Measurements from ENCODE around the gene GHRL.

DNA sequence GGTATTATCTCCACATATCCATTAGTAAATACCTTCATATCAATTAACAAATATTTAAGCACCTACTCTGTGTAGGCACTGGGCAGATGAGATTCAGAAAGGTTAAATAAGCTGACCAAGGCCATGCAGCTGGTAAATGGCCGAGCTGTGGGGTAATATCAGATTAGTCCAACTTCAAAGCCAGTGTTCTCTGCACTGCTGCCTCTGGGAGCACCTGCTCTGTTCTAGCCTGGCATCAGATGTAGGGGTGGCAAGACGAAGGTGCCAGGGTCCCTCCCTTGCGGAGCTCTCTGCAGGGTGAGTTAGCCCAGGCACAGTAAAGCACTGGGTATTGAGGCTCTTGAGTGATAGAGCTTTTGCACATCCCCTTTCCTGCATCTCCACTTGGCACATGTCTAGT is 39.0 kb downstream of the GHRL start:
- TF ChIP-seq, protein P1, sequence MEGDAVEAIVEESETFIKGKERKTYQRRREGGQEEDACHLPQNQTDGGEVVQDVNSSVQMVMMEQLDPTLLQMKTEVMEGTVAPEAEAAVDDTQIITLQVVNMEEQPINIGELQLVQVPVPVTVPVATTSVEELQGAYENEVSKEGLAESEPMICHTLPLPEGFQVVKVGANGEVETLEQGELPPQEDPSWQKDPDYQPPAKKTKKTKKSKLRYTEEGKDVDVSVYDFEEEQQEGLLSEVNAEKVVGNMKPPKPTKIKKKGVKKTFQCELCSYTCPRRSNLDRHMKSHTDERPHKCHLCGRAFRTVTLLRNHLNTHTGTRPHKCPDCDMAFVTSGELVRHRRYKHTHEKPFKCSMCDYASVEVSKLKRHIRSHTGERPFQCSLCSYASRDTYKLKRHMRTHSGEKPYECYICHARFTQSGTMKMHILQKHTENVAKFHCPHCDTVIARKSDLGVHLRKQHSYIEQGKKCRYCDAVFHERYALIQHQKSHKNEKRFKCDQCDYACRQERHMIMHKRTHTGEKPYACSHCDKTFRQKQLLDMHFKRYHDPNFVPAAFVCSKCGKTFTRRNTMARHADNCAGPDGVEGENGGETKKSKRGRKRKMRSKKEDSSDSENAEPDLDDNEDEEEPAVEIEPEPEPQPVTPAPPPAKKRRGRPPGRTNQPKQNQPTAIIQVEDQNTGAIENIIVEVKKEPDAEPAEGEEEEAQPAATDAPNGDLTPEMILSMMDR (IDR thresholded peaks at IDR 0.05) = no peak
- TF ChIP-seq POLR2A (IDR thresholded peaks at IDR 0.05) = no peak

Measured in testis (tissue), 2 donors.